Measurements from ENCODE around the gene TAF3.

DNA sequence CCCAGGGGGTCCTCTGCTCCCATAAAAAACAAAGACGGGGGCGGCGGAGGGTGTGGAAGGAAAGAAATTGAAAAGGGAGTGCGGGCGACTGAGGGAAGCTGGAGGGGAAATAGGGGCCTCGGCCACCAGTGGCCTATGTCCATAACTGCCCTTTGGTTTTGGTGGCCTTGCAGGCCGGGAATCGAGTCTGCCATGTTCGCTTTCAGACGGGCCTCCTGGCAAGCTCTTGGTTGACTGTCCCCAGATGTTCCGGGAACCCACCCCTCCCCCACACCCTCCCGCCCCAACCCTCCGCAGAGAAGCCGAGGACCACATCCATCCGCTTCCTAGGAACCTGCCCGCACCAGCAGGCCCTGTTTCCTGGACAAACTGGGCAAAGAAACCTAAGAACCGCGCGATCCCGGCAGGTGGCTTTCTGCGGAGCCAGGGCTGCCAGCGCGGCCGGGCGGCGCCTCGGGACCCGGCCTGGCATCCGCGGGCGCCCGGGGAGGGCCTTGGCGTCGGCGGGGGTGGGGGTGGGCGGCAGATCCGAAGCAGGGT is 216.2 kb downstream of the TAF3 start:
- TF ChIP-seq, protein P1, sequence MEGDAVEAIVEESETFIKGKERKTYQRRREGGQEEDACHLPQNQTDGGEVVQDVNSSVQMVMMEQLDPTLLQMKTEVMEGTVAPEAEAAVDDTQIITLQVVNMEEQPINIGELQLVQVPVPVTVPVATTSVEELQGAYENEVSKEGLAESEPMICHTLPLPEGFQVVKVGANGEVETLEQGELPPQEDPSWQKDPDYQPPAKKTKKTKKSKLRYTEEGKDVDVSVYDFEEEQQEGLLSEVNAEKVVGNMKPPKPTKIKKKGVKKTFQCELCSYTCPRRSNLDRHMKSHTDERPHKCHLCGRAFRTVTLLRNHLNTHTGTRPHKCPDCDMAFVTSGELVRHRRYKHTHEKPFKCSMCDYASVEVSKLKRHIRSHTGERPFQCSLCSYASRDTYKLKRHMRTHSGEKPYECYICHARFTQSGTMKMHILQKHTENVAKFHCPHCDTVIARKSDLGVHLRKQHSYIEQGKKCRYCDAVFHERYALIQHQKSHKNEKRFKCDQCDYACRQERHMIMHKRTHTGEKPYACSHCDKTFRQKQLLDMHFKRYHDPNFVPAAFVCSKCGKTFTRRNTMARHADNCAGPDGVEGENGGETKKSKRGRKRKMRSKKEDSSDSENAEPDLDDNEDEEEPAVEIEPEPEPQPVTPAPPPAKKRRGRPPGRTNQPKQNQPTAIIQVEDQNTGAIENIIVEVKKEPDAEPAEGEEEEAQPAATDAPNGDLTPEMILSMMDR (IDR thresholded peaks at IDR 0.05; ENCODE audit: insufficient read depth, low read length, poor library complexity, severe bottlenecking): no peak
- no peak for TF ChIP-seq EZH2phosphoT487 (conservative IDR thresholded peaks at IDR 0.05; ENCODE audit: low read length)

Data from SU-DHL-6 (cell line).